Neural progenitor cell (in vitro differentiated cells): Measurements from ENCODE around the gene CCNK.

Source experiments
- CTCF ChIP-seq: fragments of 200-600 bp; sonication (generic); IDR thresholded peaks from 2 replicates; pipeline ENCODE4 v1.5.1; 2017; ENCODE audit warnings: antibody characterized with exemption, mild to moderate bottlenecking
- EZH2 ChIP-seq: fragments of 200-600 bp; sonication (generic); IDR thresholded peaks from 2 replicates; pipeline ENCODE4 v1.6.1; 2017; ENCODE audit warnings: antibody characterized with exemption, mild to moderate bottlenecking, moderate library complexity

- TF ChIP-seq CTCF = no peak
- TF ChIP-seq EZH2 = no peak
These were observed 27.0 kb upstream of the CCNK start for GRCh38 chr14:99454246-99454645.
